K562 (cell line): ENCODE data around the gene MARK4. TPM values are rescaled to one million over a fixed set of nuclear protein-coding genes. Genes with fewer than 3 reads are reported as not detected.

Experiments used
- CBX5 ChIP-seq: IDR thresholded peaks from 2 replicates; pipeline ENCODE4 v1.6.1; 2014; ENCODE audit warnings: low read depth, borderline replicate concordance
- CCNT2 ChIP-seq: IDR thresholded peaks from 2 replicates; pipeline ENCODE4 v1.6.1; 2011; ENCODE audit warnings: borderline replicate concordance, low read depth, mild to moderate bottlenecking, moderate library complexity, mixed read lengths, low read length; ENCODE audit not compliant: insufficient read length; ENCODE audit errors: extremely low read depth
- CREBBP ChIP-seq: IDR thresholded peaks from one replicate; pipeline ENCODE4 v1.6.1; 2012; ENCODE audit warnings: low read depth, mild to moderate bottlenecking, control low read depth, inconsistent platforms, low read length
- ESRRA ChIP-seq: fragments of 450-650 bp; IDR thresholded peaks from 2 replicates; pipeline ENCODE4 v1.6.1; 2014; ENCODE audit warnings: low read depth, mild to moderate bottlenecking, moderate library complexity, borderline replicate concordance
- HDAC8 ChIP-seq: fragments of 450-650 bp; IDR thresholded peaks from 2 replicates; pipeline ENCODE4 v1.6.1; 2016; ENCODE audit warnings: mild to moderate bottlenecking, missing genetic modification characterization, moderate library complexity, missing compliant biosample characterization
- HNRNPL ChIP-seq: fragments of 200-400 bp; formaldehyde crosslinking; IDR thresholded peaks from 2 replicates; pipeline ENCODE4 v1.6.1; 2017; ENCODE audit warnings: low read depth, mild to moderate bottlenecking, low read length
- IRF1 ChIP-seq: sonication (generic); formaldehyde crosslinking; IDR thresholded peaks from 2 replicates; pipeline ENCODE4 v1.8.0; 2022; ENCODE audit warnings: missing genetic modification reagents, mild to moderate bottlenecking, borderline replicate concordance
- MBD2 ChIP-seq: sonication (generic); IDR thresholded peaks from 2 replicates; pipeline ENCODE4 v1.6.1; 2016; ENCODE audit warnings: low read depth, borderline replicate concordance
- MCM5 ChIP-seq: fragments of 450-650 bp; IDR thresholded peaks from 2 replicates; pipeline ENCODE4 v1.6.1; 2016; ENCODE audit warnings: low read depth
- MEF2D ChIP-seq: conservative IDR thresholded peaks from 2 replicates; pipeline ENCODE4 v1.6.1; 2016; ENCODE audit warnings: low read depth, missing genetic modification characterization, missing compliant biosample characterization
- MTA3 ChIP-seq: fragments of 450-650 bp; formaldehyde crosslinking; IDR thresholded peaks from 2 replicates; pipeline ENCODE4 v1.6.1; 2017; ENCODE audit warnings: mild to moderate bottlenecking, borderline replicate concordance
- MXI1 ChIP-seq: IDR thresholded peaks from 2 replicates; pipeline ENCODE4 v1.6.1; 2011; ENCODE audit warnings: low read depth, mild to moderate bottlenecking, improper control_type of control experiment, low read length
- SAFB2 ChIP-seq: fragments of 200-400 bp; formaldehyde crosslinking; IDR thresholded peaks from 2 replicates; pipeline ENCODE4 v1.6.1; 2018; ENCODE audit warnings: borderline replicate concordance, low read length, low read depth, moderate library complexity; ENCODE audit not compliant: severe bottlenecking
- SIN3A ChIP-seq, 2 experiments: fragments of 150-350 bp in 1 of 2; IDR thresholded peaks; 2 replicates each; pipeline ENCODE4 v1.6.1; 2011 to 2016; ENCODE audit warnings: borderline replicate concordance in 2 of 2, low read depth in 2 of 2, low read length in 2 of 2, mild to moderate bottlenecking in 2 of 2, moderate library complexity in 2 of 2; ENCODE audit not compliant: control insufficient read depth in 1 of 2
- SMAD3 ChIP-seq: fragments of 450-650 bp; formaldehyde crosslinking; conservative IDR thresholded peaks from 2 replicates; pipeline ENCODE4 v1.4.0; 2020; ENCODE audit warnings: mild to moderate bottlenecking
- SNIP1 ChIP-seq: fragments of 450-650 bp; IDR thresholded peaks from 2 replicates; pipeline ENCODE4 v1.7.1; 2017; ENCODE audit warnings: low read depth, mild to moderate bottlenecking
- TCF15 ChIP-seq: fragments of 250-450 bp; sonication (Bioruptor Pico); IDR thresholded peaks from 2 replicates; pipeline ENCODE4 v1.8.0; 2022; ENCODE audit warnings: moderate library complexity, mild to moderate bottlenecking, inconsistent platforms
- TFE3 ChIP-seq: fragments of 450-650 bp; formaldehyde crosslinking; IDR thresholded peaks from 2 replicates; pipeline ENCODE4 v1.4.0; 2020; ENCODE audit warnings: mild to moderate bottlenecking, mixed read lengths
- ZNF140 ChIP-seq: fragments of 250-450 bp; sonication (Bioruptor Pico); IDR thresholded peaks from 2 replicates; pipeline ENCODE4 v1.8.0; 2021; ENCODE audit warnings: moderate library complexity, mild to moderate bottlenecking, inconsistent platforms
- ZNF143 ChIP-seq: sonication (generic); formaldehyde crosslinking; IDR thresholded peaks from 2 replicates; pipeline ENCODE4 v1.9.0; 2022; ENCODE audit warnings: mild to moderate bottlenecking, missing genetic modification reagents
- ZNF174 ChIP-seq: fragments of 250-450 bp; sonication (Bioruptor Pico); IDR thresholded peaks from 2 replicates; pipeline ENCODE4 v1.4.0; 2020; ENCODE audit warnings: mild to moderate bottlenecking
- ZNF280A ChIP-seq: fragments of 450-650 bp; IDR thresholded peaks from 2 replicates; pipeline ENCODE4 v1.6.1; 2018; ENCODE audit warnings: mild to moderate bottlenecking, low read depth; ENCODE audit not compliant: partially characterized antibody
- ZNF589 ChIP-seq: fragments of 200-800 bp; sonication (Bioruptor generic); IDR thresholded peaks from 2 replicates; pipeline ENCODE4 v1.6.1; 2016; ENCODE audit warnings: low read depth, missing genetic modification characterization, missing compliant biosample characterization
- polyA plus RNA-seq, 8 experiments: library from polyadenylated mRNA; depleted of rRNA in 4 of 8; stranded (reverse) in 5 of 8; unstranded in 3 of 8; fragments of >200 nt; fragmentation: Nextera tagmentation in 2 of 8; fragmentation: Illumina TruSeq in 1 of 8; extraction: Ambion mirVana in 2 of 8; extraction: Trizol in 1 of 8; gene quantifications; 2 replicates each; pipeline versions ENCODE4 v1.2.1 to v1.2.3, GENCODE V29; 2011 to 2014; ENCODE audit warnings: inconsistent platforms in 1 of 8, missing spikeins in 1 of 8
- total RNA-seq, 7 experiments: library from RNA; depleted of rRNA in 6 of 7; stranded (reverse); fragments of >200 nt in 6 of 7; fragmentation: Illumina TruSeq in 2 of 7; extraction: Trizol in 2 of 7; gene quantifications; 2 replicates each; pipeline versions ENCODE4 v1.2.1 to v1.2.3, GENCODE V29; 2011 to 2021; ENCODE audit warnings: low replicate concordance in 1 of 7
- TF ChIP-seq, protein P1 (sequence below): fragments of 250-450 bp; sonication (Bioruptor Pico); IDR thresholded peaks from 2 replicates; pipeline ENCODE4 v1.4.0; 2020

MARK4 gene
- total and polyA plus RNA-seq, 9 of the 15 experiments (the other 6 are each of a cell fraction or from before 2014, with no cell fraction given): 0.52 to 29.4 (median 8.6) TPM

- no peak for TF ChIP-seq SAFB2
- TF ChIP-seq ZNF589 (CRISPR knock-in tag): no peak
- TF ChIP-seq CREBBP: no peak
- TF ChIP-seq CCNT2: peak; percentile 52
- no peak for TF ChIP-seq ZNF140 (CRISPR knock-in tag)
- no peak for TF ChIP-seq TCF15 (CRISPR knock-in tag)
- no peak for TF ChIP-seq TFE3 (CRISPR knock-in tag)
- no peak for TF ChIP-seq MBD2
- TF ChIP-seq ZNF280A: no peak
- no peak for TF ChIP-seq SNIP1
- no peak for TF ChIP-seq MTA3
- no peak for TF ChIP-seq HDAC8
- TF ChIP-seq MXI1: no peak
- TF ChIP-seq, protein P1, sequence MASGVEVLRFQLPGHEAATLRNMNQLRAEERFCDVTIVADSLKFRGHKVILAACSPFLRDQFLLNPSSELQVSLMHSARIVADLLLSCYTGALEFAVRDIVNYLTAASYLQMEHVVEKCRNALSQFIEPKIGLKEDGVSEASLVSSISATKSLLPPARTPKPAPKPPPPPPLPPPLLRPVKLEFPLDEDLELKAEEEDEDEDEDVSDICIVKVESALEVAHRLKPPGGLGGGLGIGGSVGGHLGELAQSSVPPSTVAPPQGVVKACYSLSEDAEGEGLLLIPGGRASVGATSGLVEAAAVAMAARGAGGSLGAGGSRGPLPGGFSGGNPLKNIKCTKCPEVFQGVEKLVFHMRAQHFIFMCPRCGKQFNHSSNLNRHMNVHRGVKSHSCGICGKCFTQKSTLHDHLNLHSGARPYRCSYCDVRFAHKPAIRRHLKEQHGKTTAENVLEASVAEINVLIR (CRISPR knock-in tag): no peak
- TF ChIP-seq ZNF174: no peak
- TF ChIP-seq HNRNPL: no peak
- TF ChIP-seq SIN3A (IDR thresholded peaks at IDR 0.05; ENCODE audit: borderline replicate concordance in 2 of 2, control insufficient read depth in 1 of 2, low read depth in 2 of 2, low read length in 2 of 2): 0 out of 4 replicates have a peak, but pooled peaks of 1 of the 2 experiments have one; percentile 35
- no peak for TF ChIP-seq CBX5
- no peak for TF ChIP-seq SMAD3 (CRISPR knock-in tag)
- no peak for TF ChIP-seq MEF2D (tag)
- no peak for TF ChIP-seq IRF1
- TF ChIP-seq MCM5: no peak
- TF ChIP-seq ZNF143: no peak
- peak; percentile 87 for TF ChIP-seq ESRRA
These were observed 5.7 kb upstream of the MARK4 start, which contains the start of gene EXOC3L2 (continued) for GRCh38 chr19:45245334-45245787.
